ENCODE results near the gene CNPY1. TPM values are rescaled to one million over a fixed set of nuclear protein-coding genes. Genes with fewer than 3 reads are reported as not detected.

CNPY1 gene
- total RNA-seq, 1 donor from 2014 or later: 2.2 TPM

DNA sequence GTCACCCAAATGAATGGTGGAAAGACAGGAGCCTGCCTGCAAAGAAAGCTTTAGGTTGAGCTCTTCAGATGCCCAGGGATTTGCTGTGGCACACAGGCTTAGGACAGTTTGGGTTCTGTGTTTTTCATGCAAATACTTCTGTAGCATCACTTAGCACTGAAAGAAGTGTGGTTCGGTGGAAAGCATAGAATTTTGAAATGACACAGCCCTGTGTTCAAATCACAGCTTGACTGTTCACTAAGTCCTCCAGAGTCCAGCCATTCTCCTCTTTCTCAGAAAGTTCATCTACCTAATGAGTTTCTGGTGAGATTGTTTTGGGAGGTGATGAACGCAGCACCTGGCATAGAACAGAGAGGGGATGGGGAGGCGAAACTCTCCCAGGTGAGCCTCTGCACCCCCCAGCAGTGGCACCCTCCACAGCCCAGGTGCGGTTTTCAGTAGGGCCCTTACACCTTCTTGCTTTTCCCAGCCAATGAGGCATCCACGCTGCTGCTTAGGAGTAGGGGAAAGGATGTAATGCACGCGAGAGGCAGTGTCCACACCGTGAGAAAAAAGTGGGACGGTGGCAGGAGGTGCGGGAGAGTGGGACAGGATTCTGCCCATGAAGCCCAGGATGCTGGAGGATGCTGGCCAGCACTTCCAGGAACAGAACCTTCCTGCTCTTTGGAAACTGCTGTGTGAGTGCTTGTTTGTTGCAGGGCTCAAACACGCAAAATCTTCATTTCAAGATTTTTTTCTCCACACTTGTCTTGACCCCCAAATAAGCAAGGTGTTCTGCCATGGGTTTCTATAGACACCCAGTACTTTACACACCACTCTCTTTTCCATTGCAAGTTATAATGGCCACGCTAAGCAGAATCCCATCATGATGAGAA, 76.8 kb downstream of the CNPY1 start:
- DNase-seq (ENCODE audit: low read depth): no peak

DNA sequence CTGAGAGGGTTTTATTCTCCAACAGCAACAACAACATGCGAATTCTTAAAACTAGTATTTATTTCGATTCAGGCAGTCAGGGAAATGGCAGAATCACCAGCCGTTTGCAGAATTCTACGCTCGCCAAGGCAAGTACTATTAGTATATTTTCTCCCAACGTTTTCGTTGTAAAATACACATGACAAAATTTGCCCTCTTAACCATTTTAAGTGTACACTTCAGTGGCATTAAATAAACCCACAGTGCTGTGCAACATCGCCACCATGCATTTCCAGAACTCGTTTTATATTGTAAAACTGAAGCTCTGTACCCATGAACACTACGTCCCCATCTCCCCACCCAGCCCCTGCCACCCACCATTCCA, 77.6 kb downstream of the CNPY1 start:
- no peak for DNase-seq (ENCODE audit: low read depth)

DNA sequence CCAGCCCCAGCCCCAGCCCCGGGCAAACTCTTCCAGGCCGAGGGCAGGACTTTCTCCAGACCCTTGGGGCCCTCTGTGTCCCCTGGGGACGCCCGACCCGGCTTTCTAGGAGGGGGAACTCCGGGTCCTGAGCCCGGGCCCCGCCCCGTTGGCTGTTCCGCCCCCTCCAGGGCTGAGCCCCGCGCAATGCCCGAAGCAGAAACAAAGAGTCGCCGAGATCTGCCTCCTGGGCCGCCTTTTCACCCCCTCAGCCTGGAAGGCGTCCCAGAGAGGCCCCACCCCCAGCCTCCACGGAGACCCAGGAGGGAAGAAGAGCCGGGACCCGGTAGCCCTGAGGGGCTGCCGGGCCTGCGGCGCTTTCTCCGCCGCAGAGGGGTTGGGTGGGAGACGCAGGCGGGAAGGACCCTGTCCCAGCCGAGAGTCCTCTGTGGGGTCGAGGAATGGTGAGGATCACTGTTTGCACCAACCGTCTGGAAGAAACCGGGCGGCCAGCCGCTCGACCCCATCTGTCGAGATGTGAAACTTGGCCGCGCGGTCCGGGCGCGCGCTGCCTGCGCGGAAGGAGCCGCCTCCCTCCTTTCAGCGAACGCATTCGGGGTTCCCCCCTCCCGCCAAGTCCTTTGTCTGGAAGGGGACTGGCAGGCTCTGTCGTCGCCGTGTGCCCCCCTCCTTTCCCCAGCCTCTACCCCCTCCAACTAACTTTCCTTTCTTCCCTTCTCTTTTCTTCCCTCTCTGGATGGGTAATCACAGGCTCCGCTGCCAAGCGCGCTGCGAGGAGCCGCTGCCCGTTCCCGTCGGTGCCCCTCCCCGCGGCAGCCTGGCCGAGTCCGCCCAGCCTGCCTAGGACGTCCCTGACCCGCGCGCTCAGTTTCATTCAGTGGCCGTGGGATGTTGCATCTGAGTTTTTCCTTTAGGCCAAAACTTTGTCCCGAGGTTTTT, 78.2 kb downstream of the CNPY1 start:
- peak; percentile 10 for DNase-seq (ENCODE audit: low read depth)

DNA sequence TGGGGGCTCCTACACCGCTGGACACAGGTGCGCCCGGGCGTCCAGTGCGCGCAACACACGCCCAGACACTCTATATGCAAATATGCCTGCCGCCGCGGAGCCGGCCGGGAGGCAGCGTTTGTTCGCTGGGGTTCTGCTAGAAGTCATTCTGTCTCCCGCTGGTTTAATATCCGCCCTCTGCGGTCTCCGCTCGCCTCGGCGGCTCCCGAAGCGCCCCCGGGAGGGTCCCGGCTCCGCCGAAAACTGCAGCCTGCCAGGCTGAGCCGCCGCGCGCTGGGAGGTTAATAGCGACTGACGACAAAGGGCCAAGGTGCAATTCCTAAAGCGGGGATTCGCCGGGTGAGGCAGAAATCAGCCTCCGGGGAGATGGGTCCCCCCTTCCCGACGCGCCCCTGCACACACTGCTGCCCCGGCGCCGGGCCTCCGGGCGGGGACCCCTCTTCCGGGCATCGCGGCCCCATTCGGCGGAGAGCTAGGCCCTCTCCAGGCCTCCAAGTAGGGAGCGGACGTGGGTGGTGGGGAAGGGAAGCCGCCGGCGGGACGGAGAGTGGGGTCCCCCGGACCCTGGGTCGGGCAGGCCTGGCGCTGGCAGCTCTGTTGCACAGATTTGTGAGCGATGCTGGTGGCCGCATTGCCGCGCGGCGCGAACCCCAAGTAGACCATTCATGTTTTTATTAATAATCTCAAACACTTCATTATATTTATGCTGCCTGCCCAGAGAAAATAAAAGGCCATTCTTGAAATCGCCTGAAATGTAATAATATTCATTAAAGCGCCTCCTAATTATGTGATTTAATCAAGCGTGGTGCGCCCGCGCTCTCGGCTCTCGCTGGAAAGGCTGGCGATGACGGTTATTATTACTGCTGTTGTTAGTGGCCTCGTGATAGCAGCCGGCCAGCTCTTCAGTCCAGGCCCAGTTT, 79.3 kb downstream of the CNPY1 start:
- no peak for DNase-seq (ENCODE audit: low read depth)

DNA sequence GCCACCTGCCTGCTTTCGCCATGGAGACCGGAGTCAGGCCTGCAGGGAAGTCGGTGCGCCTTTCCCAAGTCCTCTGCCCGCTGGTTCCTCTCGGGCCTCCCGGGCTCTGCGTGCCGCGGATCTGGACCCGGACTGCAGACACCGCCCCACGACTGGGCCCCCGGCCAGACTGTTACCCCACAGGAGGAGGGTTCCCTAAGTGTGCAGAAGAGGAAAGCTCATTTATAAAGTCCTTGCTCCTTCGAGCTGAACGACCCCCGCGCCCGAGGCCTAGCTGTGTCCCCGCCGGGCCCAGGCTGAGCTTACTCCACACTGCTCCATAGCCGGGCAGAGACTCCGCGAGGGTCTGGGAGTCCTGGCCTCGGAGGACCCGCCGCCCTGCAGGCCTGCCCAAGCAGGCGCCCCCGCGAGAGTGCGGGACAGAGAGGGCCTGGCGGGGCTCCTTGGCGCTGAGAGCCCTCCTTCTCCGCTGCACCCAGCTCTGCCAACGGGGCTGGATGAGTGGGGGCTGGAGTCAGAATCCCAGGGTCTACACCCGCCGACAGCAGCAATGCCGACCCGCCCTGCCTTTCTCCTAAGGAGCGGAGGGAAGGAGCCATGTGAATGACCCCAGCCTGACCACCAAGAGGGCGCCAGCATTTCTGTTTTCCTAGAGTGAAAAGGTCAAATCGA, 80.1 kb downstream of the CNPY1 start:
- DNase-seq (ENCODE audit: low read depth): no peak

DNA sequence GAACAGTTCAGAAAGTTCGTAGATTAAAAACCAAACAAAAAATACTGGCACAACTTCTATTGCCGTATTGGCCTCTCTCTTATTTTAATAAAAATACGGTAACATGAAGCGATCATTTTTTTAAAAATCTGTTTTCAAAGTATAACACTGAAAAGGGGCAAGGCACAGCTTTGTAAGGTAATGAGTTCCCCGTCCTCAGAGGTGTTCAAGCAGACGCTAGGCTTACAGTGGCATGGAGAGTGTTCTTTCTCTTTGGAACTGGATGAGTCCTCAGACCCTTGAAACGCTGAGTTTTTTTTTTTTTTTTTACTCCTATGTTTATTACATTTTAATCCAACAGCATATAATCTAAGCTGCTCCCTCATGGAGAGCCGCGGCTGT, 80.6 kb downstream of the CNPY1 start:
- DNase-seq (ENCODE audit: low read depth): no peak

DNA sequence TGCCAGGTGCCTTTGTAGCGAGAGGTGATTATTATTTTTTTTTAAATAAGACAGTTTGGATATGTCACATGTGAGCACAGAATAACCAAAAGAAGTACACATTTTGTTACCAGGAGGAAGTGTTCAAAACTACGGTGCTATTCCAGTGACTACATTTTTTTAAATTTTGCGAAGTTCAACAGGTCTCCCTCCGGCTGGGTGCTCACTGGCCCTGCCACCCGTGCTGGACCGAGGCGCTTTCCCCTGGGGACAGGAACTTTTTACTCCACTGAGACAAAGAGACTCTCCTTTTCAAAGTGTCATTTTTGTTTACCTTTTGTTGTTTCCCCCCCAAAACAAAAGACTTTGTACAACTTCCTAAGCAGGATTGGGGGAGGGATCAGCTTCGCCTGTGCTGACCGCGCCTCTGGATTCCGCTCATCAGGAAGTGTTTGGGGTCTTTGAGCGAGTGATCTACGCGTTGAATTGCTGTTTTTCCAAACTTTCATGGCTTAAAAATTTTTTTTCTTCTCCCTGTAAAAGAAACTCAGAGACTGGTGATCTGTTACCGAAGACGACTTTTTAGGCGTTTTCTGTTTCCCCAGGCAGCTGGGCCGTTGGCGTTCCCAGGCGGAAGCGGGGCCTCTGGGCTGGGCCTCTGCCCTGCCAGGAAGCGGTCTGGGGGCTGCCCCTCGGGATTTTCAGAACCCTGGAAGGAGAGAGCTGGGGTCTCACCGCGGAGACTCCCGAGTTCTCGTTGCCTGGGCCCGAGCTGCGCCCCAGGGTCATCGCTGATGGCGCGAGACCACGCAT, 81.2 kb downstream of the CNPY1 start:
- no peak for DNase-seq (ENCODE audit: low read depth)

DNA sequence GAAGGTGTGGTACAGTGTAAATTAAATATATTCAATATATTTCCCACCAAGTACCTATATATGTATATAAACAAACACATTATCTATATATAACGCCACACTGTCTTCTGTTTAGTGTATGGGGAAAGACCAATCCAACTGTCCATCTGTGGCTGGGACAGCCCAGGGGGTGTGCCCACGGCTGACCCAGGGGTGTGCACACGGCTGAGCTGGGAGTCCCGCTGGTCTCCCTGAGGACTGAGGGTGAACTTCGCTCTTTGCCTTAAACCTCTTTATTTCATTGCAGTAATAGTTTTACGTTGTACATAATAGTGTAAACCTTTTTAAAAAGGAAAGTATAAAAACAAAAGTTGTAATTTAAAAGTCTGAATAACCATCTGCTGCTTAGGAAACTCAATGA, 82.2 kb downstream of the CNPY1 start:
- no peak for DNase-seq (ENCODE audit: low read depth)

DNA sequence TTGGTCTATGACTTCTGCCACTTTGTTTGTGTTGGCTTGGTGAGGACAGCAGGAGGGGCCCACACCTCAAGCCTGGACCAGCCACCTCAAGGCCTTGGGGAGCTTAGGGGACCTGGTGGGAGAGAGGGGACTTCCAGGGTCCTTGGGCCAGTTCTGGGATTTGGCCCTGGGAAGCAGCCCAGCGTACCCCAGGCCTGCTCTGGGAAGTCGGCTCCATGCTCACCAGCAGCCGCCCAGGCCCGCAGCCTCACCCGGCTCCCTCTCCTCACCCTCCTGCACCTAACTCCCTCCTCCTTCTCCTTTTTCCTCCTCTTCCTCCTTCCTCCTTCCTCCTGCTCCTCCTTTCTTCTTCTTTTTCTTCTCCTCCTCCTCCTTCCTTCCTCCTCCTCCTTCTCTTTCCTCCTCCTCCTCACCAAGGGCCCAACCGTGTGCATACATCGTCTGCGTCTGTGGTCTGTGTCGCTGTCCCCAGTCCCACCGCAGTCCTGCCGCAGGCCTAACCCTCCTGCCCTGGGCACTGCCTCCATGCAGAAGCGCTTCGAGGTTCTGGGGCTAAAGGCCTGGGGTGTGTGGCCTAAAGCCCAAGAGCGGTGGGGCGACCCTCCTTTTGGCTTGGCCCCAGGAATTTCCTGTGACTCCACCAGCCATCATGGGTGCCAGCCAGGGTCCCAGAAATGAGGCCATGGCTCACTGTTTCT, 83.1 kb downstream of the CNPY1 start:
- DNase-seq (ENCODE audit: low read depth): no peak

DNA sequence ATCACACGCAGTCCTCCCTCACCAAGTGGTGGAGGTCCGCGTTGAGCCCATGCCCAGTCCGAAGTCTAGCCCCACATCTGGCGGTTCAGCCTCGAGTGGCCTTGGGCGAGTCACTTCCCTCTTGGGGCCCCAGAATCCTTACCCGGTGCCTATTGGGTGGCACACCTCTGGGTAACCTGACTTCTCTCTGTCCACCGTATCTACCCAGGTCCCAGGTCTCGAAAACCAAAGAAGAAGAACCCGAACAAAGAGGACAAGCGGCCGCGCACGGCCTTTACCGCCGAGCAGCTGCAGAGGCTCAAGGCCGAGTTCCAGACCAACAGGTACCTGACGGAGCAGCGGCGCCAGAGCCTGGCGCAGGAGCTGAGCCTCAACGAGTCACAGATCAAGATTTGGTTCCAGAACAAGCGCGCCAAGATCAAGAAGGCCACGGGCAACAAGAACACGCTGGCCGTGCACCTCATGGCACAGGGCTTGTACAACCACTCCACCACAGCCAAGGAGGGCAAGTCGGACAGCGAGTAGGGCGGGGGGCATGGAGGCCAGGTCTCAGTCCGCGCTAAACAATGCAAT, 84.1 kb downstream of the CNPY1 start:
- DNase-seq (ENCODE audit: low read depth): no peak

DNA sequence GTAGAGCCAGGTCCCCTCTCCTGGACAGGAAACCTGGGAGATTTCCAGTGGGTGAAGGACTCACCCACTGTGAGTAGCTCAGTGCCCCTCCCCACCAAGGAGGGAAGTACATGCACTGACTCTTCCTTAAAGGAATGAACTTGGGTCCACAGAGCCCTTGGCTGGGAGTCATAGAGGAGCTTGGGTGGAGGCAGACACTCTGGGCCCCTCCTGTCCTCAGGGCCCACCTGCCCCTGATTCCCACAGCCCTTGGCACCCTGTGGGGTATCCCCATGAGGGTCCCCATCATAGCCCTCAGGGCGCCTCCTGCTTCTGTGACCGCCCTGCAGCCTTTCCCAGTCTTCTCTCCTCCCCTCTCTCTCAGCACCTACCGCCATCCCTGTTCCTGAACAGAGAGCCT, 84.7 kb downstream of the CNPY1 start:
- no peak for DNase-seq (ENCODE audit: low read depth)

DNA sequence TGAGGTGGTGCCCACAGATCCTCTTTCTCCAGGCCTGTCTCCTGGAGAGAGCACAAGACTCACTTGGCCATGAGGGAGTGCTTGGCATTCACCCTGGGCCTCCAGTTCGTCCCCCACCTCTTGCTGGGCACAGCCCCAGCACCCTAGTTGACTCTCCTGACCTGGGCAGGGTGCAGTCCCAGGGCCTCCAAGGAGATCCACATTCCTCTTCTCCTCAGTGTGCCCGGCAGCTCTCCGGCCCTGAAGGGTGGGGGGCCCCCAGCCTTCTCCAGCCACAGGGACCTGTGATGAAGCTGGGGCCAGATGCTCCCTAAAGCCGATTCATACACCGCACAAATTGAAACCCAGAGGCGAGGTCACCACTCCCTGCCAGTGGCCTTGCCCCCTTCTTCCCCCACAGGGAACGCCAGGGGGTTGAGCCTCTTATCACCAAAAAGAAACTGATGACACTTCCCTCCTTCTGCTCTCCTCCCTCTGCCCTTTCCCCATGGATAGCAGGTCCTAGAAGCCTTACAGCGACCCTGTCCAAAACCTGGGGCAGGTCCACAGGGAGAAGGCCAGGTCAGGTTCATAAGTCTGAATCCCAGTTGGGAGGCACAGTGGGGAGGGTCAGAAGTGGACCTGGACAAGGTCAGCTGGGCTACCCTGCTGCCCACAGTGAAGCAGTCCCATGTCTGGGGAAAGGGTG, 85.3 kb downstream of the CNPY1 start:
- no peak for DNase-seq (ENCODE audit: low read depth)

DNA sequence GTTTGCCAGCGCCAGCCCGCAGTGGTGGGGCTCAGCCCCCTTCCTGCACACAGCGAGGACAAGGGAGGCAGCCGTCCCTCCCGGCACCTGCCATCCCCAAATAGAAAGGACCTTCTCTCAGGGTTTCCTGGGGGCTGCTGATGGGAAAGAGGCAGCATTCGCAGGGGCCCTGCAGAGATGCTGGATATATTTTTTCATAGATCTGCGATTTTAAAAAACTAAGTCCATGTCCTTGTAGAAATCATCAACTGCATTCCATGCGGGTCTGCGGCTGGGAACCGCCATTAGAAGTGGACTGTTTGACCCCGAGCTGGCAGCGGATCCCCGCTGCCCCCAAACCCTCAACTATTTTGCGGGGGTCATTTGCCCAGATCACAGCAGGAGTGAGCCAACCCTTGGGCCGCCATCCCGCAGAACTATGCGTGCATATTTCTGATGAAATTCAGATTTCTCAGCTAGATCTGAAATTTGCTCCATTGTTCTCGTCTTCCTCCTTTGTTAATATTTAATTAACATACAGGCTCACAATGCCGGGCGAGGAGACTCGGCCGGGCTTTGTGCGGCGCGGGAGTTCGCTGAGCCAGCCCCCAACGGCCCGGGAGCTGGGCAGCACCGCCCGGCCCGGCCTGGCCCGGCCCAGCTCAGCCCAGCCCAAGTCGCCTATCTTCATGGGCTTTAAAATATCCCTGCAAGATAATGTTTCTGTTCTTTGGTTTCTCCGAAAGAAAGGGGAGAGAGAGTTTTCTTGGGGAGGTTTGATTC, 86.5 kb downstream of the CNPY1 start:
- no peak for DNase-seq (ENCODE audit: low read depth)

DNA sequence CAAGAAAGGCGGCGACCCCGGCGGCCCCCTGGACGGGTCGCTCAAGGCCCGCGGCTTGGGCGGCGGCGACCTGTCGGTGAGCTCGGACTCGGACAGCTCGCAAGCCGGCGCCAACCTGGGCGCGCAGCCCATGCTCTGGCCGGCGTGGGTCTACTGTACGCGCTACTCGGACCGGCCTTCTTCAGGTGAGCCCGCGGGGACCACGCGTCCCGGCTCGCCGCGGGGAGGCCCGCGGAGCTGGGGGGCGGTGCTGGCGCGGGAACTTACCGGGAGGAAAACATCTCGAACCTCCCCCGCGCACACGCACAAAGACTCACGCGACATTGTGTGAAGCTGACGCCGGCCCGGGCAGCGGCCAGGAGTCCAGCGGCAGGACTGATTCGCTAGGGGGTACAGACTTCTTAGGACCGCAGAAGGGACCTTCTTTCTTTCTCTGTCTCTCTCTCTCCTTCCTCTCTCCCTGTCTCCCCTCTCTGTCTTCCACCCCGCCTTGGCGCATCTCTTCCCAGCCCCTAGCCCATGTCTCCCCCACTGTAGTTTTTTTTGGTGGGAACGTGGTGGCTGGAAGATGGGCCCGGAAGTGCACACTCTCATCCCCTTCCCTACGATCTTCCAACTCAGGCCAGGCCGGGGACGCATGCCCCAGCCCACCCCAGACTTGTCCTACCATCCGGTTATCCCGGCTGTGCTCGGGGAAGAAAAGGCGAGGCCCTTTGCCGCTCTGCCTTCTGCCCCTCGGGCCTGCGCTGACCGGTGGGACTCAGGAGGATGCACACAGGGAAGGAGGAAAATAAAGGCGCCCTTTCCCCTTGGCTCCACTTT, 87.3 kb downstream of the CNPY1 start:
- no peak for DNase-seq (ENCODE audit: low read depth)

DNA sequence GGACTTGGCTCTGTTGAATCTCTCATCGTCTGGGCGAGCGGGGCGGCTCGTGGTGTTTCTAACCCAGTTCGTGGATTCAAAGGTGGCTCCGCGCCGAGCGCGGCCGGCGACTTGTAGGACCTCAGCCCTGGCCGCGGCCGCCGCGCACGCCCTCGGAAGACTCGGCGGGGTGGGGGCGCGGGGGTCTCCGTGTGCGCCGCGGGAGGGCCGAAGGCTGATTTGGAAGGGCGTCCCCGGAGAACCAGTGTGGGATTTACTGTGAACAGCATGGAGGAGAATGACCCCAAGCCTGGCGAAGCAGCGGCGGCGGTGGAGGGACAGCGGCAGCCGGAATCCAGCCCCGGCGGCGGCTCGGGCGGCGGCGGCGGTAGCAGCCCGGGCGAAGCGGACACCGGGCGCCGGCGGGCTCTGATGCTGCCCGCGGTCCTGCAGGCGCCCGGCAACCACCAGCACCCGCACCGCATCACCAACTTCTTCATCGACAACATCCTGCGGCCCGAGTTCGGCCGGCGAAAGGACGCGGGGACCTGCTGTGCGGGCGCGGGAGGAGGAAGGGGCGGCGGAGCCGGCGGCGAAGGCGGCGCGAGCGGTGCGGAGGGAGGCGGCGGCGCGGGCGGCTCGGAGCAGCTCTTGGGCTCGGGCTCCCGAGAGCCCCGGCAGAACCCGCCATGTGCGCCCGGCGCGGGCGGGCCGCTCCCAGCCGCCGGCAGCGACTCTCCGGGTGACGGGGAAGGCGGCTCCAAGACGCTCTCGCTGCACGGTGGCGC, 88.1 kb downstream of the CNPY1 start, which contains the start of gene EN2:
TSS of gene EN2 (plus strand) at position 19 of the 767 bp plus-strand sequence. CDS start at position 268, 249 bp downstream.
- DNase-seq (ENCODE audit: low read depth): no peak

All from myocyte (in vitro differentiated cells).